Measurements from ENCODE around the gene TECPR1.

The TECPR1 gene

GRCh38 chr7:98284335-98285036 is 32.5 kb upstream of the TECPR1 start:
- in situ Hi-C loops (cut with MboI; ENCODE audit: low sequenced_read_pairs, unreplicated experiment): no loop called here
- TF ChIP-seq CTCF (IDR thresholded peaks at IDR 0.05; ENCODE audit: borderline replicate concordance, control extremely low read depth, extremely low read depth, insufficient read depth, missing control alignments): no peak
- no peak for DNase-seq (ENCODE audit: low spot score)

- in situ Hi-C loops (cut with MboI; ENCODE audit: low sequenced_read_pairs, unreplicated experiment): no loop called here
- DNase-seq (ENCODE audit: low spot score): no peak
Observed at GRCh38 chr7:98283887-98284222, 31.8 kb upstream of the TECPR1 start.

DNA sequence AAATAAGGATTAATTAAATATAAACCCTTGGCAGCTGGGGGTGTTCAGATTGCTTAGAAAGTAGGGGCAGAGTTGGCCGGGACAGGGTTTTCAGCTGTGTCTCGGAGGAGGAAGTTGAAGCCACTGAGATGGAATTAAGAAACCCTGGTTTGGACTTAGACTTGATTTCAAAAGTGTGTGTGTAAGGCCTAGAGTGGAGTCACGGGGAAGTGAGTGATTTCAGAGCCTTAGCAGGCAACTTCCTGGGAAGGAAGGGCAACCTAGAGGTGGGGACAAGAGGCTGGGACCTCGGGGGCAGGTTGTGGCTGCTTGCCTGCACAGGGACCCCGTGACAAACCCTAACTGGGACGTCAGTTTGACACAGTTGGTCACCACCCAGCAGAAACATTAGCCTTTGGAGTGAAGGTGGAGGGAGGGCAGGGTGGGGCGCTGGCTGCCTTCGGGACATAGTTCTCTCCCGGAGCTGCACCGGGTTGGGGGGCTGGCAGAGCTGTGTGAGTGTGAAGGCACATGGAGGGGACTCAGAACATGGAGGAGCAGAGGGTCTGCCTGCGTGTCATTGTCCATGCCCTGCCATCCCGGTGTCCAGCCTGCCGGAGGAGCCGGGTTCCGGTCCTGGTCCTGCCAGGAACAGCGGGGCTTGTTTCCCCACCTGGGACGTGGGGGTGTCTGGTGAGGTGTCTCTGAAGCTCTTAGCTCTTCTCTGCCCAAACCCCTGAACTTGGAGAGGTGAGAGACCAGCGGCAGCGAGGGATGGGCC is 31.3 kb upstream of the TECPR1 start:
- in situ Hi-C loops (cut with MboI; ENCODE audit: low sequenced_read_pairs, unreplicated experiment): no loop called here
- DNase-seq (ENCODE audit: low spot score): no peak
- TF ChIP-seq CTCF (IDR thresholded peaks at IDR 0.05; ENCODE audit: borderline replicate concordance, control extremely low read depth, extremely low read depth, insufficient read depth, missing control alignments): no peak

More at GRCh38 chr7:98283887-98284222, 31.8 kb upstream of the TECPR1 start:
- no peak for TF ChIP-seq CTCF (IDR thresholded peaks at IDR 0.05; ENCODE audit: borderline replicate concordance, control extremely low read depth, extremely low read depth, insufficient read depth, missing control alignments)

- TF ChIP-seq CTCF (IDR thresholded peaks at IDR 0.05; ENCODE audit: borderline replicate concordance, control extremely low read depth, extremely low read depth, insufficient read depth, missing control alignments): no peak
- in situ Hi-C loops (cut with MboI; ENCODE audit: low sequenced_read_pairs, unreplicated experiment): no loop called here
- DNase-seq (ENCODE audit: low spot score): no peak
Observed at GRCh38 chr7:98282703-98283102, 30.7 kb upstream of the TECPR1 start.

GRCh38 chr7:98281757-98282606 is 29.9 kb upstream of the TECPR1 start:
- no peak for TF ChIP-seq CTCF (IDR thresholded peaks at IDR 0.05; ENCODE audit: borderline replicate concordance, control extremely low read depth, extremely low read depth, insufficient read depth, missing control alignments)
- DNase-seq (ENCODE audit: low spot score): no peak
- in situ Hi-C loops (cut with MboI; ENCODE audit: low sequenced_read_pairs, unreplicated experiment): no loop called here

All from GM13976 (cell line).